GM19099 (cell line): ENCODE measurements around the gene CALU.

ENCODE experiments used
- POLR2A ChIP-seq: IDR thresholded peaks from 3 replicates; pipeline ENCODE4 v1.6.1; 2011; ENCODE audit warnings: low read depth; ENCODE audit not compliant: insufficient read length; ENCODE audit errors: extremely low read depth

CALU gene

DNA sequence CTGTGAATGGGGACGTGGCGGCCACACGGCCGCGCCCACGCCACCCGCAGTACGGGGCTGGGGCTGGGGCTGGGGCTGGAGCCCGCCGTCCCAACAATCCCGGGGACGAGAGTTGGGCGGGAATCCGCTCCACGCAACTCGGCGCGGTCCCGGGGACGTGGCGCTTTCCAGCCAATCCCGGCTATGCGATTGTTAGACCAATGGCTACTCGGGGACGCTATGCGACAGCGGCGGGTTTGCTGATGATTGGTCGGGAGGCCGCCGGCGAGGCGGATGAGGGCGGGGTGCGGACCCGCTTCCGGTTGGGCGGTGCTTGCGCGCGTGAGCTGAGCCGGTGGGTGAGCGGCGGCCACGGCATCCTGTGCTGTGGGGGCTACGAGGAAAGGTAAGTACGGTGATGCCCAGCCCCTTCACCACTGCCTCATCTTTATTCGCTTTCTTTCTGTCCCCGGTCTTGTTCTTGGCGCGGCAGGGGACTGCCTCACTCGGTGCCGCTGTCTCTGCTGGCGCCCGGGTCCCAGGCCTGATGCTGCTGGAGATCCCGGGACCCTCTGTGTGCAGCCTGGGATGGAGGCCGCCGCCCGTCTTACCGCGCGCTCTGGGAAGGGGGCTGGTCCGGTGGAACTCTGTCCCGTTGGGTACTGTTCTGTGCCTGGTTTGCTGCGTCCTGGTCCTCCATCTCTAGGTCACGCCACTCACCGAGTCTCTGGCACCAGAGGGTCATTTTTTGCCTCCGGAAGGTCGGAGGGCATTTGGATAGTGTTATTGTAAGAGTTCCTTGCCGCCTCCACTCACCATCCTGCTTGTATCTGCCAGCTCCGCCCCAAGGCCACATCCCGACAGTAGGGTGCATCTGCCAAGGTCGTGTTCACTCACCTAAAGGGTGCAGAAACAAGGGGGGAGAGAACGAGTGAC, at the start of gene CALU:
CALU (plus strand) TSS at position 312 of the 915 bp plus-strand sequence. CDS start 9,225 bp downstream, outside the sequence.
- TF ChIP-seq POLR2A = peak; percentile 90

GRCh38 chr7:128691227-128691626, 47.9 kb upstream of the CALU start:
- no peak for TF ChIP-seq POLR2A

DNA sequence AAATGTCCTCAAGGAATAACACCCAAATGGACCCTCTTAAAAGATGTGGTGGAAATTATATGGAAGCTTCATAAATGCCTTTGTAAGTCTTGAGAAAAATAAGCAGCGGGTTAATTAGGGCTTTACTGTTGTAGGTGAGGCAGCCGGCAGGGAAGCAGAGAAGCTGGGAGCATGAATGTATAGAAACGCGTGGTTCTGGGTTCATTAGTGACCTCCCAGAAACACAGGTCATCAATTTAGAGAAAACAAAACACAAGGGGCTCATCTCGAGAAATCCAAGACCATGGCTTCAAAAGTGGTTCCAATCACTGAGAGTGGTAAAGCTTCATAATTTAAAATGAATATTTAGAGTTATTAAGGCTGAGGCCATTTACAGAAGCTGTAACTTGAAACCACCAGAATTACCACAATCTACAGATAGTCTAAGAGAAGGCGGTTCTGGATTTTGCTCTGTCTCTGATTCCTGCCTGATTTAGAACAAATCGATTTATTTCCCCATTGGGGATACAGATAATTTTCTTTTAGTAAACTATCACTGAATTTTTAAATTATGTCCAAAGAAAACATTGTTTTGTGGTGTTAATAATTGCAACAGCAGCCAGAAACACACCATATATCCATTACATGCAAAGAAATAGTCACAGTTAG, 46.4 kb upstream of the CALU start:
- TF ChIP-seq POLR2A = no peak

- TF ChIP-seq POLR2A = no peak
Observed at GRCh38 chr7:128693373-128694015, 45.7 kb upstream of the CALU start.

- TF ChIP-seq POLR2A = no peak
Observed at GRCh38 chr7:128694738-128695137, 44.4 kb upstream of the CALU start.

- no peak for TF ChIP-seq POLR2A
Observed at GRCh38 chr7:128697302-128697905, 41.8 kb upstream of the CALU start.

DNA sequence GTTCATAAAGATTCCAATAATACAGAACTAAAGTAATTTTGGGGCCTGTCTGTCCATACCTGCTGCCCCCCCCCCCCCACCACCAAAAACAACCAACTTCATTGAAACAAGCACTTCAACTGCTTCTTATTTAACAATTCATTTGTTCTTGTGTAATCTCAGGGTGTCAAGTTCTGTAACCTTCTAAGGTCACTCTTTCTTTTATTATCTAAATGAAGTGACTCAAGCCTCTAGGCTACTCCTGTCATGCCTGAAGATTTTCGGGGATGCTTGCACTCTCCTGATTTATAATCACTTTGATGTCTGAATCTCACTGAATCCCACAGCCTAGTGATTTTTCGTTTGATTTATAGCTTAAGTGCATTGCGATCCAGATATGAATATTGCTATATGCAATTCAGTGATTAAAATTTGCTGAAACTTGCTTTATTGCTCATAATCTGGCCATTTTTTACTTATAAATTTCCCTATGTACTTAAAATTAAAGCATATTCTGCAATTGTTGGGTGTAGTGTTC, 39.9 kb upstream of the CALU start:
- TF ChIP-seq POLR2A = no peak

DNA sequence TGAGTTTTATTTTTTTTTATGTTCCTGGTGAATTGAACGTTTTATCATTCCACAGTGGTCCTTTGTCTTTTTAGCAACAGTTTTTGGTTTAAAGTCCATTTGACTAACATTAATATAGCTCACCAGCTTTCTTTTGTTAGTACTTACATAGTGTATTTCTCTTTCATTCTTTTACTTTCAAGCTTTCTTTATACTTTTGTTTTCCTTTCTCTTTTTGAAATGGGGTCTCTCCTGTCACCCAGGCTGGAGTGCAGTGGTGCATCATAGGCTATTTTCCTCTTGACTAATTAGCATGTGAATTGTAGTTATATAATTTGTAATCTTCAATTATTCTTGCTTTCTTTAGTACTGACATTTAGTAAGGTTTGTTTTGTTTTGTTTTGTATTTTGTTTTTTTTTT, 39.3 kb upstream of the CALU start:
- no peak for TF ChIP-seq POLR2A

DNA sequence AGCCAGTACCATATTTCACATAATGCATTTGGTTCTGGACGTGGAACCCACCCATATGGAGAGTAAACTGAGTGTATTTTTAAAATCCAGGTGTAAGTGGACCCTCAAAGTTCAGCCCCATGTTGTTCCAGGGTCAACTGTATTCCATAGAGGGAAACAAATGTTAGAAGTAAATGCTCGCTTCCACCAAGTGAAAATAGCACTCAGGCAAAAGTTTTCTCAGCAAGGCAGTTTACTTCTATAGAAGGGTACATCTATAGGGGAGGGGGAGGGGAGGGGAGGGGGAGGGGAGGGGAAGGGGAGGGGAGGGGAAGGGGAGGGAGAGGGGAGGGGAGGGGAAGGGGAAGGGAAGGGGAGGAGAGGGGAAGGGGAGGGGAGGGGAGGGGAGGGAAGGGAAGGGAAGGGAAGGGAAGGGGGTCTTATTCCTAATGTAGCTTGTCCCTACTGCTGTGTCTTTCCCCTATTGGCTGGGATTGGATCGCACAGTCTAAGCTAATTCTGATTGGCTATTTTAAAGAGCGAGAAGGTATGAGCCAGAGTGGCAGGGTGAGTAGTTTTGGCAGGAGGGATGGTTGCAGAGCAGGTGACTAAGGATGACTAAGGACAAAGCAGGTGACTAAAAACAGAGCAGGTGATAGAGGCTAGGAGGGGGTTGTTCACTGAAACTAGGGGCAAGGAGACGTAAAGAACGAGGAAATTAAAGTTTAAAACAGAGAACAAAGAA, 37.9 kb upstream of the CALU start:
- no peak for TF ChIP-seq POLR2A

GRCh38 chr7:128703609-128704241, 35.4 kb upstream of the CALU start:
- no peak for TF ChIP-seq POLR2A

DNA sequence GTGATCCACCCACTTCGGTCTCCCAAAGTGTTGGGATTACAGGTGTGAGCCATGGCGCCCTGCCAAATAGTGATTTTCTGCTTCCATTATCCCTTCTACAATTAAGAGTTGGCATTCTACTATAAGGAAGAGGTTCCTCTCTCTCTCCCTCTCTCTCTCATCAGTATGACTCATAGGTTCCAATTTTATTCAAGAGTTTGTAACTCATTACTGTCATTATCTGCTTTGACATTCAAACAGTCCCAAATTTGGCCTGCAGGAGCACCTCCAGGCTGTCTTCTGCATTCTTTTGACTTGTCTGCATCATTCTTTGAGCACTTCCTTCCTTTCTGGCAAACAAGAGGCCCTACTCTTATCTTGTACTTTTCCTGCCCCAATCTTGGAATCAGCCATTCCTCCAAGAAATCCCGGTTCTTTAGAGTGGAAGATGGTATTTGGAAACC, 33.2 kb upstream of the CALU start:
- TF ChIP-seq POLR2A = no peak

GRCh38 chr7:128707752-128708151, 31.4 kb upstream of the CALU start:
- TF ChIP-seq POLR2A = no peak

- no peak for TF ChIP-seq POLR2A
Observed at GRCh38 chr7:128708235-128708634, 30.9 kb upstream of the CALU start.

GRCh38 chr7:128708824-128709223, 30.3 kb upstream of the CALU start:
- no peak for TF ChIP-seq POLR2A
